H1 (cell line): ENCODE data around the gene DPYSL4. TPM values are rescaled to one million over a fixed set of nuclear protein-coding genes. Genes with fewer than 3 reads are reported as not detected.

Source experiments
- CTCF ChIA-PET: fragments of 300-600 bp; sonication (Branson Sonifier 250); formaldehyde crosslinking; loops from one replicate; lab custom pipeline; 2021; ENCODE audit not compliant: partially characterized antibody; lab: Charles Lee
- POLR2A ChIA-PET: fragments of 300-600 bp; sonication (Branson Sonifier 250); formaldehyde crosslinking; loops from one replicate; lab custom pipeline; 2021; ENCODE audit warnings: inconsistent platforms; ENCODE audit not compliant: partially characterized antibody; lab: Charles Lee
- DNase-seq, 2 experiments: peaks; one replicate each; pipeline versions ENCODE4 v3.0.0 to v3.0.0-alpha.2; 2010 to 2022; ENCODE audit warnings: low spot score in 2 of 2, low read depth in 1 of 2, mixed read lengths in 1 of 2
- FAIRE-seq: peaks from 2 replicates; lab custom pipeline; 2011; peaks lifted over from hg19 to GRCh38; lab: Jason Lieb, UNC
- H2AFZ ChIP-seq: 2 replicates; pipeline ENCODE4 v1.8.1; 2012; ENCODE audit warnings: low read length, inconsistent platforms
- H2AK5ac ChIP-seq: 2 replicates; pipeline ENCODE4 v1.6.1; 2013; ENCODE audit warnings: low read depth, low read length
- H2BK120ac ChIP-seq: replicated peaks from 2 replicates; pipeline ENCODE3; 2013; ENCODE audit warnings: low read depth, low read length, inconsistent platforms
- H2BK12ac ChIP-seq: 2 replicates; pipeline ENCODE4 v1.6.1; 2013; ENCODE audit warnings: low read depth, low read length
- H2BK15ac ChIP-seq: 2 replicates; pipeline ENCODE4 v1.6.1; 2013; ENCODE audit warnings: low read length
- H2BK20ac ChIP-seq: 2 replicates; pipeline ENCODE4 v1.6.1; 2013; ENCODE audit warnings: low read length
- H2BK5ac ChIP-seq: 2 replicates; pipeline ENCODE4 v1.6.1; 2013; ENCODE audit warnings: low read depth, low read length
- H3K14ac ChIP-seq: 2 replicates; pipeline ENCODE4 v1.6.1; 2013; ENCODE audit warnings: inconsistent platforms; ENCODE audit not compliant: insufficient read length
- H3K18ac ChIP-seq: 2 replicates; pipeline ENCODE4 v1.6.1; 2013; ENCODE audit warnings: low read length; ENCODE audit errors: extremely low read depth
- H3K23ac ChIP-seq: 2 replicates; pipeline ENCODE4 v1.6.1; 2013; ENCODE audit warnings: inconsistent platforms; ENCODE audit not compliant: insufficient read length
- H3K23me2 ChIP-seq: 2 replicates; pipeline ENCODE4 v1.6.1; 2013; ENCODE audit warnings: low read depth, low read length
- H3K27ac ChIP-seq: 2 replicates; pipeline ENCODE4 v1.6.1; 2011; ENCODE audit warnings: low read depth, low read length, inconsistent platforms
- H3K27me3 ChIP-seq, 4 experiments: replicated peaks in 1 of 4; 1 replicate in 1 of 4; 2 replicates in 3 of 4; pipeline versions ENCODE4 v1.6.1 to v1.8.1; 2011 to 2013; ENCODE audit warnings: low read length in 3 of 4, mild to moderate bottlenecking in 3 of 4, inconsistent platforms in 2 of 4, mixed read lengths in 2 of 4, moderate library complexity in 1 of 4; ENCODE audit not compliant: control insufficient read depth in 3 of 4, insufficient read depth in 3 of 4; ENCODE audit errors: extremely low read depth in 1 of 4
- H3K36me3 ChIP-seq, 4 experiments: 2 replicates each; pipeline versions ENCODE4 v1.6.1 to v1.8.1; 2011 to 2013; ENCODE audit warnings: mild to moderate bottlenecking in 4 of 4, low read length in 3 of 4, moderate library complexity in 2 of 4, control low read depth in 1 of 4, inconsistent platforms in 1 of 4; ENCODE audit not compliant: insufficient read depth in 4 of 4, control insufficient read depth in 2 of 4
- H3K4ac ChIP-seq: replicated peaks from 2 replicates; pipeline ENCODE3; 2013; ENCODE audit warnings: low read length, low read depth, mixed read lengths, inconsistent platforms; ENCODE audit not compliant: insufficient read length
- H3K4me1 ChIP-seq, 4 experiments: replicated peaks in 1 of 4; 1 replicate in 1 of 4; 2 replicates in 3 of 4; pipeline versions ENCODE4 v1.6.1 to v1.8.1; 2011 to 2013; ENCODE audit warnings: low read length in 3 of 4, inconsistent platforms in 2 of 4, mixed read lengths in 1 of 4; ENCODE audit not compliant: insufficient read depth in 4 of 4, control insufficient read depth in 3 of 4
- H3K4me2 ChIP-seq, 2 experiments: 2 replicates each; pipeline versions ENCODE4 v1.6.1 to v1.8.1; 2011 to 2013; ENCODE audit warnings: low read depth in 2 of 2, low read length in 2 of 2, control low read depth in 1 of 2, inconsistent platforms in 1 of 2, mild to moderate bottlenecking in 1 of 2; ENCODE audit not compliant: insufficient read depth in 1 of 2
- H3K4me3 ChIP-seq, 4 experiments: fragments of 200-600, 300-600 bp in 1 of 4; sonication (generic), shearing (Covaris generic), sonication (Bioruptor Twin) in 1 of 4; 2 replicates each; pipeline versions ENCODE4 v1.5.1 to v1.8.1; 2011 to 2016; ENCODE audit warnings: low read length in 4 of 4, low read depth in 3 of 4, control low read depth in 2 of 4, inconsistent platforms in 2 of 4, mild to moderate bottlenecking in 2 of 4, mixed read lengths in 1 of 4, moderate library complexity in 1 of 4; ENCODE audit not compliant: insufficient read depth in 2 of 4; ENCODE audit errors: extremely low read depth in 1 of 4
- H3K56ac ChIP-seq: replicated peaks from 2 replicates; pipeline ENCODE3; 2013; ENCODE audit warnings: low read depth, mild to moderate bottlenecking, mixed read lengths, low read length, inconsistent platforms; ENCODE audit not compliant: insufficient read length
- H3K79me1 ChIP-seq: 2 replicates; pipeline ENCODE4 v1.6.1; 2013; ENCODE audit warnings: low read depth, low read length, control low read depth
- H3K79me2 ChIP-seq, 2 experiments: 2 replicates each; pipeline versions ENCODE4 v1.6.1 to v1.8.1; 2012 to 2013; ENCODE audit warnings: low read length in 2 of 2, mild to moderate bottlenecking in 2 of 2, inconsistent platforms in 1 of 2; ENCODE audit not compliant: insufficient read depth in 2 of 2, control insufficient read depth in 1 of 2
- H3K9ac ChIP-seq, 4 experiments: replicated peaks in 1 of 4; 1 replicate in 1 of 4; 2 replicates in 3 of 4; pipeline versions ENCODE4 v1.6.1 to v1.8.1; 2011 to 2013; ENCODE audit warnings: low read depth in 3 of 4, low read length in 3 of 4, control low read depth in 2 of 4, mild to moderate bottlenecking in 2 of 4, moderate library complexity in 2 of 4, inconsistent platforms in 1 of 4; ENCODE audit errors: extremely low read depth in 1 of 4
- H3K9me3 ChIP-seq, 2 experiments: 2 replicates each; pipeline versions ENCODE4 v1.6.1 to v1.8.1; 2012 to 2013; ENCODE audit warnings: mild to moderate bottlenecking in 2 of 2, moderate library complexity in 2 of 2, control low read depth in 1 of 2, inconsistent platforms in 1 of 2, low read depth in 1 of 2, low read length in 1 of 2, mixed read lengths in 1 of 2; ENCODE audit not compliant: insufficient read depth in 2 of 2
- H4K20me1 ChIP-seq, 2 experiments: replicated peaks in 1 of 2; 2 replicates each; pipeline versions ENCODE3 to v1.8.1; 2011 to 2013; ENCODE audit warnings: inconsistent platforms in 2 of 2, low read length in 2 of 2, mild to moderate bottlenecking in 1 of 2; ENCODE audit not compliant: insufficient read depth in 2 of 2, control insufficient read depth in 1 of 2
- H4K5ac ChIP-seq: 2 replicates; pipeline ENCODE4 v1.6.1; 2013; ENCODE audit warnings: low read length, low read depth, mixed read lengths, inconsistent platforms; ENCODE audit not compliant: insufficient read length
- H4K8ac ChIP-seq: 2 replicates; pipeline ENCODE4 v1.8.0; 2013; ENCODE audit warnings: mild to moderate bottlenecking, moderate library complexity, low read length, inconsistent platforms; ENCODE audit not compliant: insufficient read depth; ENCODE audit errors: extremely low read depth
- H4K91ac ChIP-seq: replicated peaks from 2 replicates; pipeline ENCODE3; 2013; ENCODE audit warnings: low read length, mixed read lengths, inconsistent platforms; ENCODE audit not compliant: insufficient read length
- CBX5 ChIP-seq: fragments of 300-800, 300-1000 bp; sonication (generic); IDR thresholded peaks from 2 replicates; pipeline ENCODE4 v1.7.1; 2016; ENCODE audit warnings: antibody characterized with exemption, low read length, low read depth
- CTCF ChIP-seq, 3 experiments: IDR thresholded peaks; 1 replicate in 2 of 3; 2 replicates in 1 of 3; pipeline versions ENCODE4 v1.5.1 to v1.6.1; 2011; ENCODE audit warnings: low read length in 3 of 3, mild to moderate bottlenecking in 3 of 3, inconsistent platforms in 2 of 3, low read depth in 1 of 3, moderate library complexity in 1 of 3; ENCODE audit not compliant: insufficient read depth in 1 of 3; ENCODE audit errors: control extremely low read depth in 1 of 3
- JUND ChIP-seq: IDR thresholded peaks from 2 replicates; pipeline ENCODE4 v1.6.1; 2011; ENCODE audit warnings: mild to moderate bottlenecking, improper control_type of control experiment, low read length
- MAFK ChIP-seq: IDR thresholded peaks from 2 replicates; pipeline ENCODE4 v1.6.1; 2012; ENCODE audit warnings: low read depth, mild to moderate bottlenecking, improper control_type of control experiment, low read length
- NANOG ChIP-seq: IDR thresholded peaks from 2 replicates; pipeline ENCODE4 v1.6.1; 2011; ENCODE audit warnings: low read length, low read depth, mild to moderate bottlenecking, inconsistent platforms; ENCODE audit not compliant: insufficient read depth, poor library complexity, severe bottlenecking
- RXRA ChIP-seq: IDR thresholded peaks from 2 replicates; pipeline ENCODE4 v1.6.1; 2011; ENCODE audit warnings: low read depth, mild to moderate bottlenecking, low read length, moderate library complexity; ENCODE audit not compliant: insufficient read depth
- SIN3A ChIP-seq, 2 experiments: IDR thresholded peaks in 1 of 2; conservative IDR thresholded peaks in 1 of 2; 2 replicates each; pipeline ENCODE4 v1.6.1; 2011 to 2012; ENCODE audit warnings: low read length in 2 of 2, improper control_type of control experiment in 1 of 2, low read depth in 1 of 2, mild to moderate bottlenecking in 1 of 2
- SP1 ChIP-seq: IDR thresholded peaks from 2 replicates; pipeline ENCODE4 v1.6.1; 2011; ENCODE audit warnings: low read depth, low read length
- SP4 ChIP-seq: IDR thresholded peaks from 2 replicates; pipeline ENCODE4 v1.6.1; 2012; ENCODE audit warnings: low read length, inconsistent platforms
- TBP ChIP-seq: IDR thresholded peaks from 2 replicates; pipeline ENCODE4 v1.6.1; 2011; ENCODE audit warnings: low read depth, low read length, improper control_type of control experiment
- TEAD4 ChIP-seq: IDR thresholded peaks from 2 replicates; pipeline ENCODE4 v1.6.1; 2012; ENCODE audit warnings: low read depth, low read length, inconsistent platforms, mixed read lengths
- WGBS, 2 experiments: shearing (Covaris generic) in 1 of 2; methylation state at CpG; one replicate each; pipeline versions ENCODE4 v1.1.6 to v1.1.7; 2013 to 2015; ENCODE audit warnings: low lambda C conversion rate in 2 of 2, mixed read lengths in 2 of 2, inconsistent platforms in 1 of 2, low coverage in 1 of 2, missing lambda C conversion rate in 1 of 2; ENCODE audit not compliant: insufficient replicate concordance in 2 of 2, insufficient coverage in 1 of 2, insufficient read length in 1 of 2; ENCODE audit errors: extremely low coverage in 1 of 2, missing lambda C conversion rate in 1 of 2; 5-methylcytosine and 5-hydroxymethylcytosine counted together
- polyA plus RNA-seq, 7 experiments: library from polyadenylated mRNA; depleted of rRNA in 3 of 7; stranded (reverse) in 5 of 7; unstranded in 2 of 7; fragments of >200 nt in 5 of 7; fragments of 200-250 nt in 2 of 7; gene quantifications; 1 replicate in 5 of 7; 2 replicates in 1 of 7; 4 replicates in 1 of 7; pipeline versions ENCODE4 v1.2.1 to v1.2.3, GENCODE V29; 2011 to 2013; ENCODE audit warnings: missing spikeins in 2 of 7, mixed read lengths in 2 of 7
- total RNA-seq: library from RNA; stranded (reverse); fragmentation: NEBNext Ultra II Directional; extraction: Animal tissue kit (Norgen Biotek cat#: 25700); gene quantifications from 2 replicates; pipeline ENCODE4 v1.2.1, GENCODE V29; 2021

The DPYSL4 gene
- total and polyA plus RNA-seq, 2 of the 8 experiments (the other 6 are each of a cell fraction or from before 2014, with no cell fraction given): 12.9 to 15.2 TPM

GRCh38 chr10:132151286-132151950 is 35.3 kb upstream of the DPYSL4 start:
- CTCF ChIA-PET: interaction anchor here (1.0 to 3.5 kb wide), 4 partner anchors 8 to 71 kb away, joined by 3 to 14 read pairs (median 4); no protein-coding TSS in a partner anchor
- DNase-seq (no peak), FAIRE-seq (no peak)
- Histone ChIP-seq H3K4ac (no peak overlapping the region), H2BK120ac (no peak overlapping the region), H3K4me3 (no peak overlapping the region), H3K79me2 (no peaks in the 10 kb centered on the region), H4K5ac (no peak overlapping the region), H3K23ac (no peak overlapping the region), H4K20me1 (peaks cover 0 to 3% of the 10 kb centered on the region in 2 experiments), H3K9ac (no peak overlapping the region), H2AK5ac (no peak overlapping the region), H4K8ac (no peak overlapping the region), H3K27ac (no peak overlapping the region), H3K79me1 (no peaks in the 10 kb centered on the region; the same call in 1 of the 2 replicates), H3K4me2 (no peak overlapping the region), H3K36me3 (no peaks in the 10 kb centered on the region; a peak in 1 of 8 replicates), H2BK5ac (no peak overlapping the region), H3K14ac (no peak overlapping the region), H3K23me2 (peaks cover 15% of the 10 kb centered on the region), H2BK15ac (no peak overlapping the region), H2BK12ac (no peak overlapping the region), H3K9me3 (no peaks in the 10 kb centered on the region; a peak in 1 of 4 replicates), H3K27me3 (no peaks in the 10 kb centered on the region), H3K56ac (no peak overlapping the region), H3K18ac (no peak overlapping the region), H2AFZ (no peak overlapping the region), H4K91ac (no peak overlapping the region), H3K4me1 (no peaks in the 10 kb centered on the region; a peak in 1 of 7 replicates), H2BK20ac (no peak overlapping the region)
- POLR2A ChIA-PET: no interaction called here
- WGBS, 2 experiments: 92% methylated on average over 3 of the region's 3 CpGs; no CpG with 5 or more reads in 1 of the 2 experiments
- TF ChIP-seq CTCF (IDR thresholded peaks at IDR 0.05; ENCODE audit: control extremely low read depth in 1 of 3, insufficient read depth in 1 of 3, low read depth in 1 of 3, low read length in 3 of 3) (no peak), TEAD4 (no peak), TBP (no peak), NANOG (no peak), CBX5 (no peak), SP4 (no peak), MAFK (no peak), RXRA (no peak), JUND (no peak), SP1 (no peak), SIN3A (conservative IDR thresholded peaks at IDR 0.05 in 1 of 2, IDR thresholded peaks at IDR 0.05 in 1 of 2; ENCODE audit: low read depth in 1 of 2, low read length in 2 of 2) (no peak)
